Lower leg skin (tissue), 4 donors: Measurements from ENCODE around the gene CELA2B. TPM values are rescaled to one million over a fixed set of nuclear protein-coding genes. Genes with fewer than 3 reads are reported as not detected.
"Not testable (repeated sequence)": the region's sequence is repeated elsewhere in the genome, so short reads cannot be mapped to it uniquely, and the experiment has no call there.

ENCODE experiments used
- DNase-seq, 2 donors: peaks; one replicate each; pipeline ENCODE4 v3.0.0-alpha.2; 2019; ENCODE audit warnings: low spot score in 2 of 2
- H3K4me3 ChIP-seq: fragments of 200-600 bp; sonication (generic); 2 replicates; pipeline ENCODE4 v1.5.1; 2017; ENCODE audit warnings: mild to moderate bottlenecking, low read depth; ENCODE audit not compliant: poor library complexity, severe bottlenecking
- CTCF ChIP-seq, 3 donors: fragments of 450-650 bp; IDR thresholded peaks; one replicate each; pipeline ENCODE4 v1.5.1; 2016; ENCODE audit warnings: antibody characterized with exemption in 3 of 3, mild to moderate bottlenecking in 3 of 3, moderate library complexity in 2 of 3
- POLR2A ChIP-seq, 2 donors: fragments of 450-650 bp; IDR thresholded peaks; one replicate each; pipeline ENCODE4 v1.6.1; 2016 to 2017; ENCODE audit warnings: antibody characterized with exemption in 2 of 2, mild to moderate bottlenecking in 1 of 2, moderate library complexity in 1 of 2
- WGBS, 2 donors: methylation state at CpG; one replicate each; pipeline ENCODE4 v1.1.5; 2018; 5-methylcytosine and 5-hydroxymethylcytosine counted together
- intact Hi-C: fragments of 100-400 bp; cut with DNase I; formaldehyde crosslinking; loops from one replicate; pipeline ENCODE4 v1.15.0; 2023; ENCODE audit warnings: low total_unique reads
- total RNA-seq, 4 donors: library from RNA; depleted of rRNA; stranded (reverse); fragments of >200 nt; gene quantifications; one replicate each; pipeline ENCODE4 v1.1.0, GENCODE V29; 2016

CELA2B gene
- total RNA-seq, 4 donors from 2014 or later, result 0.49 TPM; not detected in 3

DNA sequence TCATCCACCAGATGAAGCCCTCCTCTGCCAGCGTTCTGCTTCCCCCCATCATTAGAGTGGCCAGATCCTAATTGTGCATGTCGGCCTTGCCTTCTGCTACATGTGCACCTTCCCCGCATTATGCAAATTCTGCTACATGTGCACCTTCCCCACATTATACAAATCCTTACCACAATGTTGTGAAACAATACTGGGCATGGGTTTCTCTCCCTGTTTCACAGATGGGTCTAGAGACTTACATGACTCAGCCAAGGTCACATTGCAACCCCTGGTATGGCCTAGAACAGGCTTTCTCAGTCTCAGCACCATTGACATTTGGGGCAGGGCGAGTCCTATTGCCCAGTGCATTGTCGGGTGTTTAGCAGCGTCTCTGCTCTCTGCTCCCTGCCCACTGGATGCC lies 20.4 kb upstream of the CELA2B start:
- WGBS, 2 donors, result 87 to 92% methylated on average over 6 of the region's 6 CpGs
- DNase-seq, result no peak
- intact Hi-C loops, result no loop called here
- TF ChIP-seq CTCF (IDR thresholded peaks at IDR 0.05) (no peak), POLR2A (IDR thresholded peaks at IDR 0.05) (no peak)
- no peak overlapping the region for H3K4me3 ChIP-seq

- DNase-seq, result no peak
- 96 to 98% methylated on average over 8 of the region's 8 CpGs for WGBS, 2 donors
- H3K4me3 ChIP-seq, result no peak within 1 kb of the TSS
- TF ChIP-seq POLR2A (IDR thresholded peaks at IDR 0.05), result no peak
- TF ChIP-seq CTCF (IDR thresholded peaks at IDR 0.05), result no peak
- intact Hi-C loops, result no loop called here
Observed at GRCh38 chr1:15456313-15456954, 19.5 kb upstream of the CELA2B start, which contains the start of gene CELA2A. Gene CELA2A, plus strand, starts transcription at chr1:15456732. Its CDS starts 22 bp downstream, at chr1:15456754.

GRCh38 chr1:15457585-15457984 lies 18.3 kb upstream of the CELA2B start:
- no peak for TF ChIP-seq CTCF (IDR thresholded peaks at IDR 0.05)
- TF ChIP-seq POLR2A (IDR thresholded peaks at IDR 0.05), result no peak
- H3K4me3 ChIP-seq, result no peak overlapping the region
- DNase-seq, result no peak
- WGBS, 2 donors, result 85% methylated on average over 2 of the region's 2 CpGs
- intact Hi-C loops, result no loop called here

- WGBS, 2 donors, result 86 to 93% methylated on average over 4 of the region's 4 CpGs
- H3K4me3 ChIP-seq, intact Hi-C loops, DNase-seq: not testable (repeated sequence)
Observed at GRCh38 chr1:15458388-15458787, 17.5 kb upstream of the CELA2B start.

- no peak for DNase-seq
- 39 to 51% methylated on average over 10 of the region's 10 CpGs for WGBS, 2 donors
- TF ChIP-seq CTCF (IDR thresholded peaks at IDR 0.05) (no peak), POLR2A (IDR thresholded peaks at IDR 0.05) (no peak)
- H3K4me3 ChIP-seq, result no peak overlapping the region
- intact Hi-C loops, result no loop called here
Observed at GRCh38 chr1:15459771-15460707, 15.9 kb upstream of the CELA2B start.

DNA sequence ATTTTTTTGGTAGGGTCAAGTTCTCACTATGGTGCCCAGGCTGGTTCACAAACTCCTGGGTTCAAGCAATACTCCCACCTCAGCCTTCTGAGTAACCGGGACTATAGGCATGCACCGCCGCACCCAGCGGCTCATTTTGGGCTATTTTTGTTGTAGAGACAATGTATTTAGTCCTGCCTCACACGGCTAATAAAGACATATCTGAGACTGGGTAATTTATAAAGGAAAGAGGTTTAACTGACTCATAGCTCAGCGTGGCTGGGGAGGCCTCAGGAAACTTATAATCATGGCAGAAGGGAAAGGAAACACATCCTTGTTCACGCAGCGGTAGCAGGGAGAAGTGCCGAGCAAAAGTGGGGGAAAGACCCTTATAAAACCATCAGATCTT lies 15.2 kb upstream of the CELA2B start:
- WGBS, 2 donors, result 88 to 90% methylated on average over 9 of the region's 9 CpGs
- intact Hi-C loops, result no loop called here

DNA sequence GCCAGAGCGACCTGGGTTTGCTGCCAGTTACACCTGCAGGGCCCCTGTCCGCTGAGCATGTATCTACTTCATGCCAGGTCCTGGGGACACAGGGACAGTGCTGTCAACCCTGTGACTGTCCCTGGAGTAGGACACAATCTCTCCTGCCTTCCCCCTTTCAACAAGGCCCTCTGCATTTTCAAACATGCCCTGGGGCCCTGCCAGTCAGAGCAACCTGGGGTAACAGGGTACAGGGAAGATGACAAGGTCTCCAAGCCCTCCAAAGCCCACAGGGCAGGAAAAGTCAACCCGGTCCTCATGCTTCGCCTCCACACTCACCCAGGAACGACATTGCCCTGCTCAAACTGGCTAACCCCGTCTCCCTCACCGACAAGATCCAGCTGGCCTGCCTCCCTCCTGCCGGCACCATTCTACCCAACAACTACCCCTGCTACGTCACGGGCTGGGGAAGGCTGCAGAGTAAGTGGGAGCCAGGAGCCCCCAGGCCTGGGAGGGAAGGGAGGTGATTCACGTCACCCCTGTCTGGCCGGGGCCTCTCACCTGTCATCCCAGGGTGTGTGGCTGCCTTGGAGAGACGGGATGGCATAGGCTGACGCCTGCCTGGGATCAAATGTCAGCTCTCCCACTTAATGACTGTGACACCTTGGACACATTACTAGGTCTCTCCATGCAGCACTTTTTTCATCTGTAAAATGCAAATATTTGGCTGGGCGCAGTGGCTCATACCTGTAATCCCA lies 12.7 kb upstream of the CELA2B start:
- DNase-seq, H3K4me3 ChIP-seq, intact Hi-C loops: not testable (repeated sequence)
- 66 to 69% methylated on average over 8 to 15 of the region's 15 CpGs for WGBS, 2 donors

More for the DNA sequence above, 15.2 kb upstream of the CELA2B start:
- DNase-seq, result no peak
- no peak overlapping the region for H3K4me3 ChIP-seq
- no peak for TF ChIP-seq CTCF (IDR thresholded peaks at IDR 0.05)
- no peak for TF ChIP-seq POLR2A (IDR thresholded peaks at IDR 0.05)

DNA sequence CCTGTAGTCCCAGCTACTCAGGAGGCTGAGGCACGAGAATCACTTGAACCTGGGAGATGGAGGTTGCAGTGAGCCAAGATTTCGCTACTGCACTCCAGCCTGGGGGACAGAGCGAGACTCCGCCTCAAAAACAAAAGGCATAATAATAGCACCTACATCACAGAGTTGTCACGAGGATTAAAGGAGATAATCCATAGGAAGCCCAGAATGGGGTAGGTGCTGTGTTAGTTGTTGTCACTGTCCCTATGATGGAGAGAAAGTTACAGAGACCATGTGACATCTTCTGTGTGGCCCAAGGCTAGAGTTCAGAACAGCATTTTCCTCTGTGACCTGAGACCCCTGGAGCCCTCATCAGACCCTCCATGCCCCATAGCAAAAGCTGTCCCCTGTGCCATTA lies 12.0 kb upstream of the CELA2B start:
- intact Hi-C loops, H3K4me3 ChIP-seq, DNase-seq: not testable (repeated sequence)
- WGBS, 2 donors, result 84 to 87% methylated on average over 5 of the region's 5 CpGs
